A673 (cell line): ENCODE results near the gene TAGLN2. TPM values are rescaled to one million over a fixed set of nuclear protein-coding genes. Genes with fewer than 3 reads are reported as not detected.

ENCODE experiments used
- BruUV-seq: library from RNA; stranded (reverse); fragments of 400-500 nt; replicated peaks from 2 replicates; lab custom pipeline; 2021; lab: Mats Ljungman, UMichigan
- CTCF ChIA-PET: fragments of 300-600 bp; sonication (Branson Sonifier 250); formaldehyde crosslinking; loops from one replicate; lab custom pipeline; 2022; ENCODE audit warnings: antibody characterized with exemption; lab: Charles Lee
- POLR2A ChIA-PET: fragments of 300-600 bp; sonication (Branson Sonifier 250); formaldehyde crosslinking; loops from one replicate; lab custom pipeline; 2022; ENCODE audit warnings: antibody characterized with exemption; ENCODE audit not compliant: low non-redundant PET; lab: Charles Lee
- DNase-seq: peaks from one replicate; pipeline ENCODE4 v3.0.0-alpha.2; 2015; ENCODE audit warnings: low spot score
- H3K27ac ChIP-seq: fragments of 200-600 bp; sonication (generic); 2 replicates; pipeline ENCODE4 v1.5.1; 2016; ENCODE audit warnings: mixed run types, low read depth, mild to moderate bottlenecking, mixed read lengths, antibody characterized with exemption, low read length; ENCODE audit not compliant: poor library complexity, severe bottlenecking
- H3K27me3 ChIP-seq: fragments of 200-600 bp; sonication (generic); replicated peaks from 2 replicates; pipeline ENCODE4 v1.6.1; 2017; ENCODE audit warnings: mixed run types, low read depth, mild to moderate bottlenecking, mixed read lengths, antibody characterized with exemption, low read length; ENCODE audit not compliant: insufficient read depth, poor library complexity
- H3K36me3 ChIP-seq: fragments of 200-600 bp; sonication (generic); 2 replicates; pipeline ENCODE4 v1.6.1; 2016; ENCODE audit warnings: mixed run types, mild to moderate bottlenecking, mixed read lengths, antibody characterized with exemption, low read length; ENCODE audit not compliant: insufficient read depth, poor library complexity, severe bottlenecking
- H3K4me1 ChIP-seq: fragments of 200-600 bp; sonication (generic); 2 replicates; pipeline ENCODE4 v1.6.1; 2017; ENCODE audit warnings: mixed run types, mild to moderate bottlenecking, mixed read lengths, antibody characterized with exemption, low read length; ENCODE audit not compliant: insufficient read depth, poor library complexity, severe bottlenecking
- H3K4me3 ChIP-seq: fragments of 200-600 bp; sonication (generic); 2 replicates; pipeline ENCODE4 v1.5.1; 2016; ENCODE audit warnings: low read depth, mixed run types, mild to moderate bottlenecking, mixed read lengths, low read length; ENCODE audit not compliant: poor library complexity, severe bottlenecking
- H3K9me3 ChIP-seq: fragments of 200-600 bp; sonication (generic); 2 replicates; pipeline ENCODE4 v1.6.1; 2016; ENCODE audit warnings: mixed run types, low read depth, mild to moderate bottlenecking, mixed read lengths, antibody characterized with exemption, low read length; ENCODE audit not compliant: poor library complexity, severe bottlenecking
- CTCF ChIP-seq: fragments of 300-800, 200-600 bp; sonication (generic); conservative IDR thresholded peaks from 2 replicates; pipeline ENCODE4 v1.5.1; 2017; ENCODE audit warnings: low read depth, mild to moderate bottlenecking, antibody characterized with exemption, low read length, moderate library complexity, mixed read lengths
- EZH2 ChIP-seq: fragments of 200-600 bp; sonication (generic); IDR thresholded peaks from 2 replicates; pipeline ENCODE4 v1.6.1; 2017; ENCODE audit warnings: borderline replicate concordance, low read depth, mild to moderate bottlenecking, mixed read lengths, antibody characterized with exemption, low read length; ENCODE audit not compliant: poor library complexity, severe bottlenecking
- intact Hi-C: fragments of 100-400 bp; cut with micrococcal nuclease; formaldehyde crosslinking; loops from one replicate; pipeline ENCODE4 v1.10.0; 2022; ENCODE audit not compliant: unreplicated experiment
- total RNA-seq: library from RNA; stranded (reverse); gene quantifications from 2 replicates; pipeline ENCODE4 v1.2.3, GENCODE V29; 2021

Gene TAGLN2
- total RNA-seq, 1 experiment from 2014 or later, result 198 TPM

- POLR2A ChIA-PET, result no interaction called here
- Histone ChIP-seq H3K27ac (no peak overlapping the region), H3K4me1 (peaks cover 16% of the 10 kb centered on the region), H3K36me3 (no peaks in the 10 kb centered on the region), H3K27me3 (no peaks in the 10 kb centered on the region), H3K9me3 (no peaks in the 10 kb centered on the region), H3K4me3 (no peak overlapping the region)
- CTCF ChIA-PET, result no interaction called here
- no peak for DNase-seq
- TF ChIP-seq EZH2 (no peak), CTCF (no peak)
- BruUV-seq, result no TSS peak
- intact Hi-C loops, result no loop called here
Measured at GRCh38 chr1:159930216-159930615, 4.9 kb upstream of the TAGLN2 start.

DNA sequence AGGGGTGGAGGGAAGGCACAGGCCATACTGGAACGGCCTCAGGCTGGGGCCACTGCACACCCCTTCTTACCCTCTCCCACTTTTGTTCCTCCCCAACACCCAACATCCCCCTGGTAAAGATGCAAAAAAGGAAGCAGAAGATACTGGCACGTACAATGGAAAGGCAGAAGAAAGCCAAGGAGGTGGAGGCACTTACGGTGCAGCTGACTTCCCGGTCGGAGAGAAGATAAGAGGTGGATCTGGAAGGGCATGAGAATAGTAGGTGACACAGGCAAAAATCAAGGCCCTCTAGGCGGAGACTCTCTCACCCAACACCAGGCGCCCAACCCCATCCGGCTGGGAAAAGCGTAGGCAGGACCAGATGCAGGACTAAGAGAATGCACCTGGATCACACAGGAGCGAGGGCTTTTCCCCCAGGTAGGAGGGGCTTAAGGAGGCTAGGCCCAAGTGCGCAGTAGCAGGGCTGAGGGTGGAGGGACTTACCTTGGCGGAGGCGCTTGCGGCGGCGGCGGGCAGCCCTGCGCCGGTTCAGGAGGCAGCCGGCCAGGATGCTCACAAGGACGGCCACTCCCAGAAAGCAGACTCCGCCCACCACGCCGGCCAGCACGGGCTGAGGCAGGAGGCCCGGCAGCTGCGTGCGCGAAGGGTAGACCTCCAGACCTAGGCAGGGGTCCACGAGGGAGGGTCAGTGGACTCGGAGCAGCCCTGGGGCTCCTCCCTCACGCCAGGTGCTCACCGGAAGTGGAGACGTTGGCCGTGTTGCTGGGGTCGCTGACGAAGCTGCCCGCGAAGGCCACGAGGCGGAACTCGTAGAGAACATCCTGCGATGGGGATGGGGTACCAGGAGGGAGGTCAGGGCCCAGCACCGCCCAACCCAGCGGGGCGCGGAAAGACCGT lies 4.1 kb upstream of the TAGLN2 start:
- DNase-seq, result no peak
- no peak overlapping the region for H3K27ac ChIP-seq
- TF ChIP-seq EZH2, result no peak
- no peak for TF ChIP-seq CTCF
- no peaks in the 10 kb centered on the region for H3K27me3 ChIP-seq
- no peak overlapping the region for H3K4me3 ChIP-seq
- intact Hi-C loops, result no loop called here
- H3K4me1 ChIP-seq, result peaks cover 16% of the 10 kb centered on the region
- no peaks in the 10 kb centered on the region for H3K9me3 ChIP-seq
- H3K36me3 ChIP-seq, result no peaks in the 10 kb centered on the region
- no TSS peak for BruUV-seq
- ChIA-PET POLR2A (no interaction called here), CTCF (interaction anchor here (0.6 kb wide), 1 partner anchor 408 kb away, joined by 8 read pairs; no protein-coding TSS in a partner anchor)

- CTCF ChIA-PET, result no interaction called here
- intact Hi-C loops, result no loop called here
Measured at GRCh38 chr1:159928491-159929050, 3.3 kb upstream of the TAGLN2 start.

More at GRCh38 chr1:159928491-159929050, 3.3 kb upstream of the TAGLN2 start:
- BruUV-seq, result no TSS peak
- H3K4me1 ChIP-seq, result peaks cover 19% of the 10 kb centered on the region
- POLR2A ChIA-PET, result no interaction called here
- no peaks in the 10 kb centered on the region for H3K9me3 ChIP-seq
- no peak for TF ChIP-seq EZH2
- TF ChIP-seq CTCF, result no peak
- H3K36me3 ChIP-seq, result no peaks in the 10 kb centered on the region
- DNase-seq, result no peak
- no peak overlapping the region for H3K4me3 ChIP-seq
- H3K27me3 ChIP-seq, result no peaks in the 10 kb centered on the region
- H3K27ac ChIP-seq, result no peak overlapping the region
